ENCODE results near the gene UGGT1.

The UGGT1 gene

DNA sequence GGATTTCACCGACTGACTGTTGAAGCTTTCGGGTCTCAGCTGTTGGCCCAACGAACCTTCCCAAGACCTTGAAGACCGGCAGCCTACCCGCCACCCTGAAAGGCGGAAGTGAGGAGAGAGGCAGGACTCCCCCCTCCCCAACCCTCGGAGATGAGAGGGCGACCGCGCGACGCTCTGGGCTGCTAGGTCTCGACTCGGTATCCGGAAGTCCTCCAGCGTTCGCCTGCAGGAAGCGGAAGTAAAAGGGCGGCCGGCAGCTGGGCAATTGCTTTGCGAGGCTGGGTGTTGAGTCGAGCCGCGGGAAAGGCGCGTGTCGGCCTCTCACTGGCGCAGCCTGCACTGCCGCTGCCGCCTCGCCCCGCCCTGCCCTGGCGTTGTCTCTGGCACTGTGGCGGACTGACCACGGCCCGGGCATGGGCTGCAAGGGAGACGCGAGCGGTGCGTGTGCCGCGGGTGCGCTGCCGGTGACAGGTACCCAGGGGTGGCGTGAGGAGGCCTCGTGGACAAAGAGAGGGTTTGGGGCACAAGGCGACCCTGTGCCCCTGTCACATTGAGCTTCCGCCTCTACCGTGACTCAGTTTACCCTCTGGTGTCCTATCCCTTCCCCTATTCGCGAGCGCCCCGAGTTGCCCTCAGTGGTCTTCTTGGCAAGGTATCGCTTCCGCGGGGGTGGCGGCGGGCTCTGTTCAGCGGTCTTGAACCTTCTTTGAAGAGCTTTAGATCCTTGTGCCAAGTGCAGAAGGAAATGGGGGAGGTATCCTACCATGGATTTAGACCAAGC, at the start of gene UGGT1:
UGGT1 (plus strand) TSS at position 256 of the 781 bp plus-strand sequence; CDS start at position 414, 158 bp downstream.
- TF ChIP-seq, protein P1, sequence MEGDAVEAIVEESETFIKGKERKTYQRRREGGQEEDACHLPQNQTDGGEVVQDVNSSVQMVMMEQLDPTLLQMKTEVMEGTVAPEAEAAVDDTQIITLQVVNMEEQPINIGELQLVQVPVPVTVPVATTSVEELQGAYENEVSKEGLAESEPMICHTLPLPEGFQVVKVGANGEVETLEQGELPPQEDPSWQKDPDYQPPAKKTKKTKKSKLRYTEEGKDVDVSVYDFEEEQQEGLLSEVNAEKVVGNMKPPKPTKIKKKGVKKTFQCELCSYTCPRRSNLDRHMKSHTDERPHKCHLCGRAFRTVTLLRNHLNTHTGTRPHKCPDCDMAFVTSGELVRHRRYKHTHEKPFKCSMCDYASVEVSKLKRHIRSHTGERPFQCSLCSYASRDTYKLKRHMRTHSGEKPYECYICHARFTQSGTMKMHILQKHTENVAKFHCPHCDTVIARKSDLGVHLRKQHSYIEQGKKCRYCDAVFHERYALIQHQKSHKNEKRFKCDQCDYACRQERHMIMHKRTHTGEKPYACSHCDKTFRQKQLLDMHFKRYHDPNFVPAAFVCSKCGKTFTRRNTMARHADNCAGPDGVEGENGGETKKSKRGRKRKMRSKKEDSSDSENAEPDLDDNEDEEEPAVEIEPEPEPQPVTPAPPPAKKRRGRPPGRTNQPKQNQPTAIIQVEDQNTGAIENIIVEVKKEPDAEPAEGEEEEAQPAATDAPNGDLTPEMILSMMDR (IDR thresholded peaks at IDR 0.05; ENCODE audit: poor library complexity, severe bottlenecking), result no peak
- peak within 1 kb of the TSS; percentile 44 for H3K27ac ChIP-seq (ENCODE audit: poor library complexity, severe bottlenecking)

DNA sequence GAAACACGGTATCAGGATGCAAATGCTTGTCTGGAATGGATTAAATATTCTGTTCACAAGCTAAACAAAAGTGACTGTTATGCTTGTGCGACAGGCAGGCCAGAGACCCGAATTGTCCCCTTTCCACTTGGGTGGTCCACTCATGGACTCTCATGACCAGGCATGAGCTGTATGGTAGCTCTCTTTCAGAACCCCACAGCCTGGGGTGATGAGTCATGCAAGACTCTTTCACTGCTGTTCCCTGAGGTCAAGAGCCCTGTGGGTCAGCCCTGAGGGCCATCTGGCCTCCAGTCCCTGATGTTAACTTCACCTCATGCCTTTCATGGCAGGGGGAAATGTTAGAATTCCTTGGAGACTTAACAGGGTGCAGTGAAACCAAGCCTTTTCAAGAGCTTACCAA, 49.4 kb upstream of the UGGT1 start:
- TF ChIP-seq, protein P1 (IDR thresholded peaks at IDR 0.05; ENCODE audit: poor library complexity, severe bottlenecking), result no peak
- H3K4me1 ChIP-seq (ENCODE audit: insufficient read depth, poor library complexity, severe bottlenecking), result no peaks in the 10 kb centered on the region
- peaks cover 17% of the 10 kb centered on the region for H3K9me3 ChIP-seq (ENCODE audit: severe bottlenecking)
- DNase-seq (ENCODE audit: low spot score) (no peak), ATAC-seq (ENCODE audit: low read depth) (no peak)
- no peak overlapping the region for H3K4me3 ChIP-seq (ENCODE audit: severe bottlenecking)
- H3K27me3 ChIP-seq (ENCODE audit: insufficient read depth, poor library complexity, severe bottlenecking), result no peaks in the 10 kb centered on the region
- H3K27ac ChIP-seq (ENCODE audit: poor library complexity, severe bottlenecking), result no peak overlapping the region
- no peaks in the 10 kb centered on the region for H3K36me3 ChIP-seq (ENCODE audit: low read depth)

More for the DNA sequence above, at the start of gene UGGT1:
- peak within 1 kb of the TSS; percentile 62 for H3K4me3 ChIP-seq (ENCODE audit: severe bottlenecking)
- peak; percentile 96 for ATAC-seq (ENCODE audit: low read depth)
- no peaks in the 10 kb centered on the region for H3K4me1 ChIP-seq (ENCODE audit: insufficient read depth, poor library complexity, severe bottlenecking)
- no peaks in the 10 kb centered on the region for H3K9me3 ChIP-seq (ENCODE audit: severe bottlenecking)
- H3K36me3 ChIP-seq (ENCODE audit: low read depth), result peaks cover 13% of the 10 kb centered on the region
- peak; percentile 95 for DNase-seq (ENCODE audit: low spot score)
- H3K27me3 ChIP-seq (ENCODE audit: insufficient read depth, poor library complexity, severe bottlenecking), result no peaks in the 10 kb centered on the region

GRCh38 chr2:128043041-128043440, 48.0 kb upstream of the UGGT1 start:
- ATAC-seq (ENCODE audit: low read depth), result no peak

GRCh38 chr2:128053331-128053730, 37.7 kb upstream of the UGGT1 start:
- H3K4me1 ChIP-seq (ENCODE audit: insufficient read depth, poor library complexity, severe bottlenecking), result no peaks in the 10 kb centered on the region
- H3K27ac ChIP-seq (ENCODE audit: poor library complexity, severe bottlenecking), result no peak overlapping the region
- no peaks in the 10 kb centered on the region for H3K36me3 ChIP-seq (ENCODE audit: low read depth)
- TF ChIP-seq, protein P1 (IDR thresholded peaks at IDR 0.05; ENCODE audit: poor library complexity, severe bottlenecking), result no peak
- H3K4me3 ChIP-seq (ENCODE audit: severe bottlenecking), result no peak overlapping the region
- H3K27me3 ChIP-seq (ENCODE audit: insufficient read depth, poor library complexity, severe bottlenecking), result no peaks in the 10 kb centered on the region
- ATAC-seq (ENCODE audit: low read depth) (no peak), DNase-seq (ENCODE audit: low spot score) (no peak)
- no peaks in the 10 kb centered on the region for H3K9me3 ChIP-seq (ENCODE audit: severe bottlenecking)

More at GRCh38 chr2:128043041-128043440, 48.0 kb upstream of the UGGT1 start:
- no peaks in the 10 kb centered on the region for H3K36me3 ChIP-seq (ENCODE audit: low read depth)
- TF ChIP-seq, protein P1 (IDR thresholded peaks at IDR 0.05; ENCODE audit: poor library complexity, severe bottlenecking), result no peak
- no peaks in the 10 kb centered on the region for H3K27me3 ChIP-seq (ENCODE audit: insufficient read depth, poor library complexity, severe bottlenecking)
- no peaks in the 10 kb centered on the region for H3K4me1 ChIP-seq (ENCODE audit: insufficient read depth, poor library complexity, severe bottlenecking)
- no peak overlapping the region for H3K27ac ChIP-seq (ENCODE audit: poor library complexity, severe bottlenecking)
- DNase-seq (ENCODE audit: low spot score), result no peak
- no peak overlapping the region for H3K4me3 ChIP-seq (ENCODE audit: severe bottlenecking)
- H3K9me3 ChIP-seq (ENCODE audit: severe bottlenecking), result peaks cover 4% of the 10 kb centered on the region

Data from RWPE2 (cell line).